Measurements from ENCODE around the gene IER5L. TPM values are rescaled to one million over a fixed set of nuclear protein-coding genes. Genes with fewer than 3 reads are reported as not detected.

The IER5L gene
- total and polyA plus RNA-seq, 4 donors, result 8.8 to 66.9 (median 32.8) TPM

DNA sequence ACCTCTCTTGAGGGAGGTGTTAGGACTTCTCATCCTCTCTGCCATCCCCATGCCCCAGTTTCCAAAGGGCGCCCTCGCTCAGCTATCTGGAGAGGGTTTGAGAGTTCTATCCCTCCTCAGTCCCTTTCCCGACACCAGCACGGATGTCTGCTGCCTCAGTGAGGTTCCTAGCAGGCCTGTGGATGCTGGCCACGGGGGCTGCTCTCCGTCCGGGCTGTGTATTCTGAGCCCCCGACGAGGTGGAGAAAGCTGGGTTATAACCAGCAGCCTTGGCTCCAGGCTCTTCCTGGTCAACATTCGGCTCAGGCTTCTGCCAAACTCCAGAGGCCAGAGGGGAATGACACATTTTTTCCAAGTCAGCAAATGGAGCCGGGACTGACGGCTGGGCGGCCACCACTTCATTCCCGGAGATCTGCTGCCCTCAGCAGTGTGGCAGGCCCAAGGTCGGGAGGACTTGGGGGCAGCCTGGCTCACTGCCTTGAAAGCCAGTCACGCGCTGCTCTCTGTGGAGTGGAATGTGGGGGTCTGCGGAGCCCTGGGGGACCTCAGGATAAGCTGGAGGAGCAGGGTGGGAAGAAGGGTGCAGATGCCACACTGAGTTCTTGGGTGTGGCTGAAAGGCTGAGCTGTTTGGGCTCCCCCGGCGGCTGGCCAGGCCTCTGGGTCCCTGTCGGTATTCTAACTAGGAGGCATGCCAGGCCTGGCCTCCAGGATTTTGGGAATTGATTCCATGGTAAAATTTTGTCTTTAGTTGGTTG lies 39.4 kb downstream of the IER5L start:
- intact Hi-C loops (cut with DNase I), result loop anchor here (1.0 to 2.0 kb wide), 5 partner anchors 36 to 472 kb away; no protein-coding TSS in a partner anchor
- Histone ChIP-seq H3K4me1 (ENCODE audit: control insufficient read depth in 1 of 2, insufficient read depth in 2 of 2, low read length in 2 of 2) (peaks cover 0 to 4% of the 10 kb centered on the region in 2 donors), H3K27ac (ENCODE audit: low read depth in 1 of 2, low read length in 2 of 2) (peak overlapping the region; percentile 81 to 84), H3K4me3 (ENCODE audit: low read length in 2 of 2) (no peak overlapping the region), H3K36me3 (ENCODE audit: control insufficient read depth in 1 of 2, insufficient read depth in 2 of 2, low read length in 1 of 2) (peaks cover 0 to under 1% of the 10 kb centered on the region in 2 donors), H3K27me3 (ENCODE audit: control insufficient read depth in 1 of 2, insufficient read depth in 2 of 2, low read length in 1 of 2) (no peaks in the 10 kb centered on the region), H3K9me3 (ENCODE audit: control insufficient read depth, low read length) (no peaks in the 10 kb centered on the region)
- 4 to 7% methylated on average over 21 of the region's 21 CpGs for WGBS, 2 donors
- ATAC-seq (ENCODE audit: low FRiP score), result peak; percentile 72
- peak; percentile 90 to 91 for DNase-seq

DNA sequence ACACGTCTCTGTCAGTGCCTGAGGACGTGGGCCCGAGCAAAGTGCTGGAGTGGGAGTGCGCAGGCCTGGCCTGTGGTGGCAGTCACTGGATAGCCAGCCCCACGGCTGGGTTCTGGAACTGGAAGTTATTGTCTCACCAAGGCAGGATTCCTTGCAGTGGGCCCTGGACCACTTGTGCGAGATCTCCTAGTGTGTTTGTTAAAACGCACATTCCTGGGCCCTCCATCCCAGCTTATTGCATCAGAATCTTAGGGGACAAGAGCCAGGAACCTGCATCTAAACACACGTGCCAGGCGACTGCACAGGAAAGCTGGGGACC lies 40.0 kb downstream of the IER5L start:
- Histone ChIP-seq H3K4me1 (ENCODE audit: control insufficient read depth in 1 of 2, insufficient read depth in 2 of 2, low read length in 2 of 2) (peaks cover 0 to 4% of the 10 kb centered on the region in 2 donors), H3K36me3 (ENCODE audit: control insufficient read depth in 1 of 2, insufficient read depth in 2 of 2, low read length in 1 of 2) (peaks cover 0 to 2% of the 10 kb centered on the region in 2 donors), H3K27ac (ENCODE audit: low read depth in 1 of 2, low read length in 2 of 2) (peak overlapping the region; percentile 79 to 84), H3K27me3 (ENCODE audit: control insufficient read depth in 1 of 2, insufficient read depth in 2 of 2, low read length in 1 of 2) (no peaks in the 10 kb centered on the region), H3K4me3 (ENCODE audit: low read length in 2 of 2) (no peak overlapping the region), H3K9me3 (ENCODE audit: control insufficient read depth, low read length) (no peaks in the 10 kb centered on the region)
- intact Hi-C loops (cut with DNase I), result loop anchor here (2.0 kb wide), 3 partner anchors 345 to 473 kb away; no protein-coding TSS in a partner anchor
- 36 to 38% methylated on average over 9 of the region's 9 CpGs for WGBS, 2 donors
- no peak for DNase-seq
- no peak for ATAC-seq (ENCODE audit: low FRiP score)

DNA sequence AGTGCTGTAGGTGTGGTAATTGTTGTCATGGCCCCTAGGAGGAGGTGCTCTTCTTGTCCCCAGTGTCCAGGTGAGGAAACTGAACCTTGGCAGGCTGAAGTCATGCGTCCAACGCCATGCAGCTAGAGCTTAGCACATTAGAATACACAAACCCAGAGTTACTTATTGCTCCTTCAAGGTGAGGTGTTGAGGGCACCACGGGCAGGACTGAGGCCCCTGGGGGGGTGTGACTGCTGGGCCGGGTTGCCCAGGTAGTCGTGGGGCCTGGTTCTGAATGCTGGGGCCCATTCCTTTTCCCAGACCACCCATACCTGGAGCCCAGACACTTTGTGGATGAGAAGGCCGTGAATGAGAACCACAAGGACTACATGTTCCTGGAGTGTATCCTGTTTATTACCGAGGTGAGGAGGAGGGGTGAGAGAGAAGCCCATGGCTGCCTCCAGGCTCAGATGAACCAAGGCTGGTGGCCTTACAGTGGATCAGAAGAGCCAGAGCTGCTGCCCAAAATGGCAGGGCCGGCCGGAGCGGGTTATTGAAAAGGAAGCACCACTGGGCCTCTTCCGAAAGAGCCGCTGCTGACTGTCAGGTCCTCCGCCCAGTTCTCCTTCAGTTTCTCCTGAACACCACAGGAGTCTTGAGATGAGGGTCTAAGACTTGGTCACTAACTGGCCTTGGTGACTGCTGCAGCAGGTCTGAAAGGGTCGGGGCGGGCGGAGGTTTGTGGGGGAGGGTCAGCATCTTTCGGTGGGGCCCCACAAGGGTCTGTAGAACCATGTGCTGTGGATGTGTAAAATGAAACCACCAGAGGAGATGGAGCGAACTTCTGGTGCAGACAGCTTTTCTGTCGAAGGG lies 40.5 kb downstream of the IER5L start:
- no peaks in the 10 kb centered on the region for H3K27me3 ChIP-seq (ENCODE audit: control insufficient read depth in 1 of 2, insufficient read depth in 2 of 2, low read length in 1 of 2)
- H3K4me1 ChIP-seq (ENCODE audit: control insufficient read depth in 1 of 2, insufficient read depth in 2 of 2, low read length in 2 of 2), result peaks cover 0 to 4% of the 10 kb centered on the region in 2 donors
- 74 to 76% methylated on average over 19 of the region's 19 CpGs for WGBS, 2 donors
- H3K4me3 ChIP-seq (ENCODE audit: low read length in 2 of 2), result no peak overlapping the region
- intact Hi-C loops (cut with DNase I), result loop anchor here (2.0 kb wide), 3 partner anchors 345 to 473 kb away; no protein-coding TSS in a partner anchor
- peaks cover 0 to 2% of the 10 kb centered on the region in 2 donors for H3K36me3 ChIP-seq (ENCODE audit: control insufficient read depth in 1 of 2, insufficient read depth in 2 of 2, low read length in 1 of 2)
- H3K27ac ChIP-seq (ENCODE audit: low read depth in 1 of 2, low read length in 2 of 2), result peak overlapping the region; percentile 79 to 84
- no peak for ATAC-seq (ENCODE audit: low FRiP score)
- H3K9me3 ChIP-seq (ENCODE audit: control insufficient read depth, low read length), result no peaks in the 10 kb centered on the region
- DNase-seq, result no peak

DNA sequence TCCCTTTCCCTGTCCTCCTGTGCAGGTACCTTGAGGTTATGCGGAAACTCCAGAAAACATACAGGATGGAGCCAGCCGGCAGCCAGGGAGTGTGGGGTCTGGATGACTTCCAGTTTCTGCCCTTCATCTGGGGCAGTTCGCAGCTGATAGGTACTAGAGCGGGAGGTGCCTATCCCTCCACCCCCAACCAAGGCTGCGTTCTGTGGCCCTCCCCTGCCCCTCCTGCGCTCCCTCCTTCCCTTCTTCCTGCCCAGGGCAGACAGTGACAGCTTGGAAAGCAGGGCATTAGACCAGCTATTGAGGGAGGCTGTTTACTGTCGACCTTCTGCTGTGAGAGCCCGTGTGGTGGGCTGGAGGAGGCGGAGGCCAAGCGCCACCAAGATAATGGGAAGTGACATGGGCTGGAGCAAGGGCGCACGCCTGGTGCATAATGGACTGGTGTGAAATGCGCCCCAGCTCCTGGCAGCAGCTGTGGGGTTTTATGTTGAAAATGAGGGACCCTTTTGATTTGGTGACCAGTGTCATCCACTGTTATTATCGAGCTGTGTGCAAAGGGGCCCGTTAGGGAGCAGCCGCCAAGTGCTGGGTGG lies 41.5 kb downstream of the IER5L start:
- H3K27ac ChIP-seq (ENCODE audit: low read depth in 1 of 2, low read length in 2 of 2), result no peak overlapping the region
- no peak overlapping the region for H3K4me3 ChIP-seq (ENCODE audit: low read length in 2 of 2)
- 86 to 87% methylated on average over 16 of the region's 16 CpGs for WGBS, 2 donors
- DNase-seq (no peak), ATAC-seq (ENCODE audit: low FRiP score) (no peak)
- H3K27me3 ChIP-seq (ENCODE audit: control insufficient read depth in 1 of 2, insufficient read depth in 2 of 2, low read length in 1 of 2), result no peaks in the 10 kb centered on the region
- H3K4me1 ChIP-seq (ENCODE audit: control insufficient read depth in 1 of 2, insufficient read depth in 2 of 2, low read length in 2 of 2), result peaks cover 0 to under 1% of the 10 kb centered on the region in 2 donors
- H3K9me3 ChIP-seq (ENCODE audit: control insufficient read depth, low read length), result no peaks in the 10 kb centered on the region
- intact Hi-C loops (cut with DNase I), result no loop called here
- peaks cover 0 to 2% of the 10 kb centered on the region in 2 donors for H3K36me3 ChIP-seq (ENCODE audit: control insufficient read depth in 1 of 2, insufficient read depth in 2 of 2, low read length in 1 of 2)

DNA sequence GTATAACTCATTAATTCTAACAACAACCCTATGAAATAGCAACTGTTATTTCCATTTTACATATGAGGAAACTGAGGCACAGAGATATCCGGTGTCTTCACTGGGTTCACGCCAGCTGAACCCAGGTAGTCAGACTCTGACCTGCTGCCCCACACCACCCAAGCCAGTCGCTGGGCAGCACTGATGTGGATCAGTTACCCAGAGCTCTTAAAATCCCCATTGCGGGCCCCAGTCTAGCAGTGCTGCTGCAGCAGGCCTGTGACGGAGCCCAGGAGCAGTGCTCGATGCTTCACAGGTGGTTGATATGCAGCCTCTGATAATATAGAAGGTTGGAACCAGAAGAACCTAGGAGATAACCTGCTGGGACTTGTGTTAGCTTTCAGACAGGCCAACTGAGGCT lies 42.6 kb downstream of the IER5L start:
- 91 to 93% methylated on average over 6 of the region's 6 CpGs for whole genome bisulfite sequencing, 2 donors
- intact Hi-C loops (cut with DNase I), result no loop called here
- DNase-seq, result no peak
- no peak for ATAC-seq (ENCODE audit: low FRiP score)
- no peaks in the 10 kb centered on the region for H3K4me1 ChIP-seq (ENCODE audit: control insufficient read depth in 1 of 2, insufficient read depth in 2 of 2, low read length in 2 of 2)
- no peak overlapping the region for H3K27ac ChIP-seq (ENCODE audit: low read depth in 1 of 2, low read length in 2 of 2)
- H3K27me3 ChIP-seq (ENCODE audit: control insufficient read depth in 1 of 2, insufficient read depth in 2 of 2, low read length in 1 of 2), result no peaks in the 10 kb centered on the region
- no peak overlapping the region for H3K4me3 ChIP-seq (ENCODE audit: low read length in 2 of 2)
- no peaks in the 10 kb centered on the region for H3K9me3 ChIP-seq (ENCODE audit: control insufficient read depth, low read length)
- peaks cover 0 to 2% of the 10 kb centered on the region in 2 donors for H3K36me3 ChIP-seq (ENCODE audit: control insufficient read depth in 1 of 2, insufficient read depth in 2 of 2, low read length in 1 of 2)

DNA sequence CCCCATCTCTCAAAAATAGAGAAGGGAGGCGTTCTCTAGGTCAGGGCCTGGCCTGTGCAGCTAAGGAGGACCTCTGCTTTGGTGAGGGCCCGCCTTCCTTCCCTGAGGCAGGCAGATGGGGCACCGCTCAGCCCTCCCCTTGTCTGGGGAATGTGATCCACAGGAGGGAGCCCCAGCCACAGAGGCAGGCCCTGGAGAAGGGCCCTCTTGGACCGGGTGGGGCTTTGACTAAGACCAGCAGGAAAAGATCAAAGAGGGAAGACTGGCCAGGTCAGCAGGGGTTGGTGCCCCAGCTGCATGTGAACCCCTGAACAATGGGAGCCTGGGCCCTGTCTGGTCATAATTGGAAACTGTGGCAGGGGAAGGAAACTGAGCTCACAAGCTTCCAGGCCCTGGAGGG lies 45.0 kb downstream of the IER5L start:
- no peaks in the 10 kb centered on the region for H3K9me3 ChIP-seq (ENCODE audit: control insufficient read depth, low read length)
- peaks cover 0 to 4% of the 10 kb centered on the region in 2 donors for H3K36me3 ChIP-seq (ENCODE audit: control insufficient read depth in 1 of 2, insufficient read depth in 2 of 2, low read length in 1 of 2)
- no peak overlapping the region for H3K27ac ChIP-seq (ENCODE audit: low read depth in 1 of 2, low read length in 2 of 2)
- H3K4me1 ChIP-seq (ENCODE audit: control insufficient read depth in 1 of 2, insufficient read depth in 2 of 2, low read length in 2 of 2), result no peaks in the 10 kb centered on the region
- DNase-seq, result no peak
- WGBS, 2 donors, result 81 to 84% methylated on average over 4 of the region's 4 CpGs
- H3K27me3 ChIP-seq (ENCODE audit: control insufficient read depth in 1 of 2, insufficient read depth in 2 of 2, low read length in 1 of 2), result no peaks in the 10 kb centered on the region
- no peak for ATAC-seq (ENCODE audit: low FRiP score)
- no peak overlapping the region for H3K4me3 ChIP-seq (ENCODE audit: low read length in 2 of 2)
- intact Hi-C loops (cut with DNase I), result loop anchor here (5.0 kb wide), 2 partner anchors 654 to 659 kb away; no protein-coding TSS in a partner anchor

DNA sequence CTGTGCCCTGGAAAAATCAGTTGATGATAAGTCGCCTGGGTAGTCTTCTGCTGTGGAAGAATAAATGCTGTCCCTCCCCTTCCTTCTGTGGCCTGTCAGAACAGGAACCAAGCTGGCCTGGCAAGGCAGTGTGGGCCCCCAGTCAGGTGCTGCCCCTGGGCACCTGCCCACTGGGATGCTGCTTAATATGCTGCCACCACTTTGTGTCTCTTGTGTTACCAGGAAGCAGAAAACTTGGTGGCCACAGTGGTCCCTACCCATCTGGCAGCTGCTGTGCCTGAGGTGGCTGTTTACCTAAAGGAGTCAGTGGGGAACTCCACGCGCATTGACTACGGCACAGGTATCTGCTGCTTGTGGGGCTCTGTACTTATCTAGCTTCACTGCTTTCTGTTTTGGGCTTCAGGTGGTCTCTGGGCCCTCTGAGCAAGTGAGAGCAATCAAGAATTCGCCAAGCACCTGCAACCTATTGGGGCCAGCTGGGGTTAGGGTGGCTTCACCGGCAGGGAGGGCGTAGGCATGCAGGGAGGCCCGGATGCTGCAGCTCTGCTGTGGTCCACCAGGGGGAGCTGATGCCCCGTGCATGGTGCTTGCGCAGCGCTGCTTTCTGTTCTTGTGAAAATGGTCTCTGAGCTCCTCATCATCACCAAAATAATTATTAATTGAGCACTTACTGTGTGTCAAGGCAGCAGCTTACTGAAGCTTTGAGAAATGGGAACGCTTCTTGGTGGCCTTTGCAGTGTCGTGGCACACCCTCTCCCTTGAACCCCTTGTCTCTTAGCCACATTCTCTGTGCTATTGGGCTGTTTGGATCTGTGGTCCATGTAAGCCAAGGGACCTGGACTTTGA lies 46.5 kb downstream of the IER5L start:
- H3K9me3 ChIP-seq (ENCODE audit: control insufficient read depth, low read length), result no peaks in the 10 kb centered on the region
- peak overlapping the region in 1 of 2 donors; percentile 38 for H3K27ac ChIP-seq (ENCODE audit: low read depth in 1 of 2, low read length in 2 of 2)
- no peaks in the 10 kb centered on the region for H3K4me1 ChIP-seq (ENCODE audit: control insufficient read depth in 1 of 2, insufficient read depth in 2 of 2, low read length in 2 of 2)
- peak; percentile 84 to 93 for DNase-seq
- H3K36me3 ChIP-seq (ENCODE audit: control insufficient read depth in 1 of 2, insufficient read depth in 2 of 2, low read length in 1 of 2), result peaks cover 0 to 4% of the 10 kb centered on the region in 2 donors
- no peaks in the 10 kb centered on the region for H3K27me3 ChIP-seq (ENCODE audit: control insufficient read depth in 1 of 2, insufficient read depth in 2 of 2, low read length in 1 of 2)
- H3K4me3 ChIP-seq (ENCODE audit: low read length in 2 of 2), result no peak overlapping the region
- WGBS, 2 donors, result 36 to 40% methylated on average over 13 of the region's 13 CpGs
- intact Hi-C loops (cut with DNase I), result loop anchor here (2.0 to 5.0 kb wide), 3 partner anchors 479 to 661 kb away; no protein-coding TSS in a partner anchor
- peak; percentile 92 for ATAC-seq (ENCODE audit: low FRiP score)

DNA sequence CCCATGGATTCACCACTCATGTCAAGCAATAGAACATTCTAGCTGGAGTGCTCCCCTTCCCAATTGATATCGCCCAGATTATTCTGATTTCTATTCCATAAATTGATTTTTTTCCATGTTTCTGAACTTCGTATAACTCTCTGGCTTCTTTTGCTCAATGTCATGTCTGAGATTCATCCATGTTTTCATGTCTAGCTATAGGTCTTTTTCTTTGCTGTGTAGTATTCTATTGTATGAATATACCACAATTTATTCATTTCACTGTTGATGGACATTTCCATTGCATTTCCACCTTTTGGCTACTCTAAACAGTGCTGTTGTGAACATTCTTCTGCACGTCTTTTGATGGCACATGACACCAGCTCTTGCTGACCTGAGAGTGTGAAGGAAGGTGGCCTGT lies 47.3 kb downstream of the IER5L start:
- Histone ChIP-seq H3K4me3 (ENCODE audit: low read length in 2 of 2) (no peak overlapping the region), H3K27ac (ENCODE audit: low read depth in 1 of 2, low read length in 2 of 2) (no peak overlapping the region), H3K4me1 (ENCODE audit: control insufficient read depth in 1 of 2, insufficient read depth in 2 of 2, low read length in 2 of 2) (no peaks in the 10 kb centered on the region), H3K27me3 (ENCODE audit: control insufficient read depth in 1 of 2, insufficient read depth in 2 of 2, low read length in 1 of 2) (no peaks in the 10 kb centered on the region), H3K36me3 (ENCODE audit: control insufficient read depth in 1 of 2, insufficient read depth in 2 of 2, low read length in 1 of 2) (peaks cover 0 to 4% of the 10 kb centered on the region in 2 donors), H3K9me3 (ENCODE audit: control insufficient read depth, low read length) (no peaks in the 10 kb centered on the region)
- DNase-seq, result no peak
- intact Hi-C loops (cut with DNase I), result loop anchor here (2.0 to 5.0 kb wide), 3 partner anchors 480 to 662 kb away; no protein-coding TSS in a partner anchor
- 67 to 76% methylated on average over 3 of the region's 3 CpGs for WGBS, 2 donors
- ATAC-seq (ENCODE audit: low FRiP score), result no peak
